Heart right ventricle (tissue), 16 donors: Measurements from ENCODE around the gene ABR. TPM values are rescaled to one million over a fixed set of nuclear protein-coding genes. Genes with fewer than 3 reads are reported as not detected.

Experiments
- ATAC-seq, 8 donors: fragments of 200-7000 bp; cut with Tn5 transposase; one replicate each; pipeline ENCODE4 v1.9.1; 2020; ENCODE audit warnings: mild to moderate bottlenecking in 8 of 8, moderate library complexity in 8 of 8, moderate number of reproducible peaks in 1 of 8
- DNase-seq, 2 donors: peaks; one replicate each; pipeline ENCODE4 v3.0.0-alpha.2; 2020
- H3K27ac ChIP-seq, 10 donors: fragments of 200-600 bp; sonication (generic) in 2 of 10; one replicate each; pipeline versions ENCODE4 v1.5.0 to v1.8.0; 2020 to 2022; ENCODE audit warnings: mild to moderate bottlenecking in 3 of 10
- H3K27me3 ChIP-seq, 7 donors: fragments of 200-600 bp; one replicate each; pipeline ENCODE4 v1.8.0; 2021 to 2022; ENCODE audit warnings: mild to moderate bottlenecking in 2 of 7
- H3K36me3 ChIP-seq, 9 donors: fragments of 200-600 bp; sonication (generic) in 1 of 9; one replicate each; pipeline versions ENCODE4 v1.5.0 to v1.8.0; 2020 to 2022; ENCODE audit warnings: mild to moderate bottlenecking in 2 of 9
- H3K4me1 ChIP-seq, 9 donors: fragments of 200-600 bp; sonication (generic) in 1 of 9; one replicate each; pipeline versions ENCODE4 v1.5.0 to v1.8.0; 2020 to 2022; ENCODE audit warnings: mild to moderate bottlenecking in 4 of 9
- H3K4me3 ChIP-seq, 10 donors: fragments of 200-600 bp; sonication (generic) in 2 of 10; one replicate each; pipeline versions ENCODE4 v1.5.0 to v1.8.0; 2020 to 2022; ENCODE audit warnings: mild to moderate bottlenecking in 7 of 10, moderate library complexity in 2 of 10
- H3K9me3 ChIP-seq, 11 donors: fragments of 200-600 bp in 10 of 11; sonication (generic) in 2 of 11; one replicate each; pipeline versions ENCODE4 v1.5.0 to v1.8.0; 2013 to 2022; ENCODE audit warnings: mild to moderate bottlenecking in 2 of 11, control low read depth in 1 of 11, moderate library complexity in 1 of 11
- WGBS, 2 donors: extraction: QIAGEN DNeasy Blood & Tissue Kit; methylation state at CpG; one replicate each; pipeline ENCODE4 v1.1.7; 2013; ENCODE audit warnings: inconsistent platforms in 1 of 2; 5-methylcytosine and 5-hydroxymethylcytosine counted together
- intact Hi-C, 10 donors: fragments of 100-400 bp; cut with DNase I; formaldehyde crosslinking; loops; one replicate each; pipeline versions ENCODE4 v1.11.1 to v1.14.2; 2022
- polyA plus RNA-seq, 2 donors: library from polyadenylated mRNA; stranded (reverse); fragments of 200-250 nt; gene quantifications; one replicate each; pipeline ENCODE4 v1.2.3, GENCODE V29; 2013
- total RNA-seq, 10 donors: library from RNA; stranded (reverse); fragmentation: NEBNext Ultra II Directional in 3 of 10; extraction: Animal tissue kit (Norgen Biotek cat#: 25700) in 3 of 10; gene quantifications; one replicate each; pipeline versions ENCODE4 v1.2.1 to v1.2.4, GENCODE V29; 2021 to 2023
- TF ChIP-seq, protein P1 (sequence below), 9 donors: fragments of 200-600 bp; sonication (generic) in 2 of 9; IDR thresholded peaks; one replicate each; pipeline versions ENCODE4 v1.5.0 to v1.8.0; 2021 to 2022; ENCODE audit warnings: antibody characterized with exemption in 9 of 9, mild to moderate bottlenecking in 5 of 9, moderate library complexity in 1 of 9
- donor health status: Arrhythmogenic right ventricular cardiomyopathy.
- donor health status: ischemic (EF 13 %, LVEDD 7.1; RV severe dilation, severe dysfunction).
- donor health status: healthy with polysubstance abuse.
- donor health status: DM: no; HTN: yes; CAD: no.
- donor health status: DM: no; HTN: no; CAD: no.
- donor health status: ischemic (EF 25% LVEDD 6.9; RV normal size, moderate dysfunction).
- donor health status: ischemic (EF 25% LVEDD 5.7; RV mildly dilated, moderate dysfunction).
- donor health status: healthy.
- donor health status: DM: yes; HTN: yes; CAD: no.
- donor health status: Ischemic cardiomyopathy.
- donor health status: ischemic (EF 35%, LVEDD 5.7; RV mildly dilated, moderate dysfunction).
- donor health status: nonischemic (EF 11% LVEDD 7.7; RV severe dilation, severe dysfunction).
- donor health status: DM: yes; HTN: yes; CAD: no.
- donor health status: PGD.
- donor health status: ischemic (EF 29% LVEDD 5.4; RV normal size, mild dysfunction).
- donor health status: nonischemic (EF 23%, LVEDD 6.1; RV moderate dilation, normal function).

The ABR gene
- total and polyA plus RNA-seq, 12 donors: 49.1 to 173 (median 143) TPM

DNA sequence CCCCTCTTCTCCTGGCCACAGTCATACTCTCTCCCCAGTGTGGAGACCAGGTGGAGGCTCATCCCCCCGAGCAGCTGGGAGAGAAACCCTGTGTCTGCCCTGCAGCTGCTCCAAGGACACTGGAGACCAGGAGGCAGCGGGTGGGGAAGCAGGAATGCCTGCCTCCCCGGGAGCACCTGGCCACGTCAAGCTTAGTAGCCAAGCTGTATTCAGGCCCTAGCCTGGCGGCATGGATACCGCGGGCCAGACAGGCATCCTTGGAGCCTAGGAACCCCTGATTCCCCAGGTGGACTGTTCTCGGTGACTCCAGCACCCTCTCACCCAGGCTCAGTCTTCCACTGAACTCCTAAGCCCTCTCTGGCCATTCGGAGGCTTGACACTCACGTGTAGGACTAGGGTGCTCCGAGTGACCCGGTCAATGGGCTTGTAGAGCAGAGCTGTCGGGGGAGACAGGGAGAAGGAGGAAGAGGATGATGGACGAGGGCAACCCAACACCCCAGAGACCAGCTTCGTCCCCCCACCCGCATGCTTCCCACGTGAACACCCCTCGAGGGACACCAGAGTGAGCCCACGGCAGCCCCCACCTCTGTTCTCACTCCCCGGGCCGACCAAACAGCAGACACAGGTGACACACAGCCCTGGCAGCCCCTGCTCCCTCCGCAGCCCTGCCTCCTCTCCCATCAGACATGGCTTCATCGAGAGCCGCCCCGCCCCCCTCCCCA is 106.4 kb downstream of the ABR start:
- Histone ChIP-seq H3K4me1 (peaks cover 3 to 25% (median 13%) of the 10 kb centered on the region in 9 donors), H3K4me3 (no peak overlapping the region), H3K9me3 (no peaks in the 10 kb centered on the region), H3K27me3 (no peaks in the 10 kb centered on the region), H3K36me3 (peaks cover 0 to 88% (median 34%) of the 10 kb centered on the region in 9 donors), H3K27ac (no peak overlapping the region)
- TF ChIP-seq, protein P1, sequence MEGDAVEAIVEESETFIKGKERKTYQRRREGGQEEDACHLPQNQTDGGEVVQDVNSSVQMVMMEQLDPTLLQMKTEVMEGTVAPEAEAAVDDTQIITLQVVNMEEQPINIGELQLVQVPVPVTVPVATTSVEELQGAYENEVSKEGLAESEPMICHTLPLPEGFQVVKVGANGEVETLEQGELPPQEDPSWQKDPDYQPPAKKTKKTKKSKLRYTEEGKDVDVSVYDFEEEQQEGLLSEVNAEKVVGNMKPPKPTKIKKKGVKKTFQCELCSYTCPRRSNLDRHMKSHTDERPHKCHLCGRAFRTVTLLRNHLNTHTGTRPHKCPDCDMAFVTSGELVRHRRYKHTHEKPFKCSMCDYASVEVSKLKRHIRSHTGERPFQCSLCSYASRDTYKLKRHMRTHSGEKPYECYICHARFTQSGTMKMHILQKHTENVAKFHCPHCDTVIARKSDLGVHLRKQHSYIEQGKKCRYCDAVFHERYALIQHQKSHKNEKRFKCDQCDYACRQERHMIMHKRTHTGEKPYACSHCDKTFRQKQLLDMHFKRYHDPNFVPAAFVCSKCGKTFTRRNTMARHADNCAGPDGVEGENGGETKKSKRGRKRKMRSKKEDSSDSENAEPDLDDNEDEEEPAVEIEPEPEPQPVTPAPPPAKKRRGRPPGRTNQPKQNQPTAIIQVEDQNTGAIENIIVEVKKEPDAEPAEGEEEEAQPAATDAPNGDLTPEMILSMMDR (IDR thresholded peaks at IDR 0.05): no peak
- intact Hi-C loops: no loop called here
- ATAC-seq (no peak), DNase-seq (no peak)
- 90 to 93% methylated on average over 25 of the region's 25 CpGs for WGBS, 2 donors

DNA sequence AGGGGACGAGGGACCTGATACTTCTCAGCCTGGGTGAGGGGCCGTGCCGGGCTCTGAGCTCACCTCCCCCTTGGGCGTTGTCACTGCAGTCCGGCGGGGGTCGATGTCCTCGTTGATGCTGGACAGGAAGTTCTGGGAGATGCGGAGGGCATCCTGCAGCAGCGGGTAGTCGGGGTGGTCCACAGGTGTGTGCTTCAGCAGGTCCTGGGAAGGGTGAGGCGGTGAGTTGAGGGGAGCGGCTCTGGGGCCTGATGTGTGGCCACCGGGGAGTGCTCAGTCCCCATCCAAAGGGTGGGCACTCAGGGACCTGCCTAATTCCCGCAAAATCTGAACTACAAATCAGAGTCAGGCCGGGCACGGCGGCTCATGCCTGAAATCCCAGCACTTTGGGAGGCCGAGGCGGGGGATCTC is 107.2 kb downstream of the ABR start:
- DNase-seq (no peak), ATAC-seq (no peak)
- WGBS, 2 donors: 89 to 94% methylated on average over 19 to 20 of the region's 20 CpGs
- Histone ChIP-seq H3K4me1 (peaks cover 3 to 23% (median 10%) of the 10 kb centered on the region in 9 donors), H3K27ac (no peak overlapping the region), H3K9me3 (peaks cover 0 to 3% (median 0%) of the 10 kb centered on the region in 11 donors), H3K27me3 (no peaks in the 10 kb centered on the region), H3K4me3 (no peak overlapping the region), H3K36me3 (peaks cover 0 to 88% (median 43%) of the 10 kb centered on the region in 9 donors)
- TF ChIP-seq, protein P1 (IDR thresholded peaks at IDR 0.05): no peak
- intact Hi-C loops: no loop called here

DNA sequence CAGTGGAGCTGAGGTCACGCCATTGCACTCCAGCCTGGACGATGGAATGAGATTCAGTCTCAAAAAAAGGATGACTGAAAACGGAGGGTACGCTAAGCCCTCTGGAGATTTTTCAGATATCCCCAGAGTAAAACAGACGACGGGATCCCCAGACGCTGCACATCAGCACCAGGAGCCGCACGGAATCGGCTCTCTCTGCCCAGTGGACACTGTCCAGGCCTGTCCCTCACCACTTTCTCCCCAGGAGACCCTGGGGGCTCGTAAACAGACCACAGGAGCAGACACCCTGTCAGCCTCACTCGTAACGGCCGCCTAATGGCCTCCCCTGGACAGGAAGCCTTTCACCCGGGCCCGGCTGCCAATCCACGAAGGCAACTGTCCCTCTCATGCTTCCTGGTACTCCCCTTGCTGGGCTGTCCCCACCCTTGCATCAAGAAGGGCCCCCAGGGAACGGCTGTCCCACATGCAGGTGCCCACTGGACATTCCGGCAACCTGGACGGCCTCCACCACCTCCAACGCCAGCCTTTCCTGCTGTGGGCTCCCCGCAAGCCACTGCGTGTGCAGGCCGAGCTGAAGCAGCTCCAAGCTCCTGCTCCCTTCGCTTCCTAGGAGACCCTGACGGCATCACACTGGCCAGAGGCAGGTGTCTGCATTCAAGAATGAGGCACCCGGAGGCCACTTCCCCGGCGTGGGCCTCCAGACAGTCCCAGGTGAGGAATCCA is 108.5 kb downstream of the ABR start:
- TF ChIP-seq, protein P1 (IDR thresholded peaks at IDR 0.05): no peak
- H3K27ac ChIP-seq: no peak overlapping the region
- H3K36me3 ChIP-seq: peaks cover 0 to 91% (median 50%) of the 10 kb centered on the region in 9 donors
- no peak overlapping the region for H3K4me3 ChIP-seq
- peaks cover 0 to 5% (median 0%) of the 10 kb centered on the region in 11 donors for H3K9me3 ChIP-seq
- 90 to 92% methylated on average over 29 of the region's 29 CpGs for WGBS, 2 donors
- H3K4me1 ChIP-seq: peaks cover 3 to 35% (median 13%) of the 10 kb centered on the region in 9 donors
- no peak for ATAC-seq
- intact Hi-C loops: no loop called here
- DNase-seq: no peak
- H3K27me3 ChIP-seq: no peaks in the 10 kb centered on the region

DNA sequence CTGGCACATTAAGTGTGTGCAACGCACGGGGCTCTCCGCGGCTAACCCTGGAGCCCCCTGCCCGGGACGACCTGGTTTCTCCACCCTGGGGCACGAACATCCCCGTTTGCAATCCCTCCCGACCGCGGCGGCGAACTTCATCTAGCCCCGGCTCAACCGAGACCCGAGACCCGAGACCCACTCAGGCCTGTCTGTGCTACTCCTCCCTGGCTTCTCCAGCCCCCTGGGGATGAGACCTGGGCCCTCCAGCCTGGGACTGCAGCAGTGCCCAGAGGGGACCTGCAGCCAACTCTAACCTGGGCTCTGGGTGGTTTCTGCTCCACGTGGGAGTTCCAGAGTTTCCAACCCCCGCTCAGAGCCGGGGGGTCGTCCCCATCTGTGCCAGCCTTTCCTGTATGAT is 109.4 kb downstream of the ABR start:
- H3K27ac ChIP-seq: no peak overlapping the region
- H3K27me3 ChIP-seq: no peaks in the 10 kb centered on the region
- peaks cover 0 to 12% (median 0%) of the 10 kb centered on the region in 11 donors for H3K9me3 ChIP-seq
- peaks cover 0 to 91% (median 54%) of the 10 kb centered on the region in 9 donors for H3K36me3 ChIP-seq
- H3K4me1 ChIP-seq: peaks cover 0 to 27% (median 9%) of the 10 kb centered on the region in 9 donors
- intact Hi-C loops: no loop called here
- DNase-seq (no peak), ATAC-seq (no peak)
- TF ChIP-seq, protein P1 (IDR thresholded peaks at IDR 0.05): no peak
- no peak overlapping the region for H3K4me3 ChIP-seq
- WGBS, 2 donors: 89% methylated on average over 21 of the region's 21 CpGs
